ENCODE results near the gene ALDOC.

The ALDOC gene

GRCh38 chr17:28554565-28554964 is 22.1 kb downstream of the ALDOC start:
- no peak overlapping the region for H3K27ac ChIP-seq
- no peak for DNase-seq (ENCODE audit: low spot score)
- no peak for TF ChIP-seq CTCF (conservative IDR thresholded peaks at IDR 0.05; ENCODE audit: low read depth)
- ChIA-PET CTCF (no interaction called here), POLR2A (ENCODE audit: low non-redundant PET) (no interaction called here)

- no peak for DNase-seq (ENCODE audit: low spot score)
- no peak for TF ChIP-seq CTCF (conservative IDR thresholded peaks at IDR 0.05; ENCODE audit: low read depth)
- ChIA-PET POLR2A (ENCODE audit: low non-redundant PET) (no interaction called here), CTCF (interaction anchor here (0.7 kb wide), 1 partner anchor 234 kb away, joined by 3 read pairs; the partner anchor contains the start of gene TMEM97)
- H3K27ac ChIP-seq: peak overlapping the region; percentile 49
These were observed 23.6 kb downstream of the ALDOC start for GRCh38 chr17:28553000-28553505.

- POLR2A ChIA-PET (ENCODE audit: low non-redundant PET): no interaction called here
These were observed 24.3 kb downstream of the ALDOC start, which contains the start of gene UNC119 for GRCh38 chr17:28552176-28552999. TSS of gene UNC119 (minus strand) at chr17:28552624. CDS start at chr17:28552557, 67 bp downstream.

GRCh38 chr17:28551421-28552175 is 25.1 kb downstream of the ALDOC start:
- no peak for TF ChIP-seq CTCF (conservative IDR thresholded peaks at IDR 0.05; ENCODE audit: low read depth)
- peak overlapping the region; percentile 49 for H3K27ac ChIP-seq
- POLR2A ChIA-PET (ENCODE audit: low non-redundant PET): interaction anchor here (1.1 kb wide), 1 partner anchor 20 kb away, joined by 6 read pairs; the partner anchor contains the start of gene PIGS
- DNase-seq (ENCODE audit: low spot score): peak; percentile 30
- CTCF ChIA-PET: no interaction called here

More at GRCh38 chr17:28552176-28552999, 24.3 kb downstream of the ALDOC start, which contains the start of gene UNC119:
- CTCF ChIA-PET: no interaction called here
- DNase-seq (ENCODE audit: low spot score): peak; percentile 93
- no peak for TF ChIP-seq CTCF (conservative IDR thresholded peaks at IDR 0.05; ENCODE audit: low read depth)
- peak within 1 kb of the TSS; percentile 49 for H3K27ac ChIP-seq

- POLR2A ChIA-PET (ENCODE audit: low non-redundant PET): interaction anchor here (0.5 to 1.1 kb wide), 2 partner anchors 18 to 21 kb away, joined by 6 read pairs; partner anchors contain the start of gene PIGS
- no peak overlapping the region for H3K27ac ChIP-seq
- TF ChIP-seq CTCF (conservative IDR thresholded peaks at IDR 0.05; ENCODE audit: low read depth): no peak
- CTCF ChIA-PET: interaction anchor here (0.8 kb wide), 1 partner anchor 58 kb away, joined by 6 read pairs; no protein-coding TSS in a partner anchor
- no peak for DNase-seq (ENCODE audit: low spot score)
These were observed 25.8 kb downstream of the ALDOC start for GRCh38 chr17:28550858-28551257.

Measured in RWPE1 (cell line).